Endodermal cell (in vitro differentiated cells): ENCODE data around the gene CACNA1D. TPM values are rescaled to one million over a fixed set of nuclear protein-coding genes. Genes with fewer than 3 reads are reported as not detected.

Source experiments
- DNase-seq: peaks from one replicate; pipeline ENCODE4 v3.0.0-alpha.2; 2017
- H3K27ac ChIP-seq: 2 replicates; pipeline ENCODE4 v1.5.1; 2013; ENCODE audit warnings: mild to moderate bottlenecking, low read depth, low read length, moderate library complexity
- H3K27me3 ChIP-seq: 2 replicates; pipeline ENCODE4 v1.6.1; 2013; ENCODE audit warnings: mild to moderate bottlenecking, low read length, moderate library complexity; ENCODE audit not compliant: insufficient read depth, control insufficient read depth, poor library complexity, severe bottlenecking
- H3K36me3 ChIP-seq: 2 replicates; pipeline ENCODE4 v1.7.0; 2013; ENCODE audit warnings: mild to moderate bottlenecking, low read length, moderate library complexity; ENCODE audit not compliant: control insufficient read depth, insufficient read depth
- H3K4me1 ChIP-seq: one replicate; pipeline ENCODE4 v1.7.0; 2013; ENCODE audit warnings: low read length; ENCODE audit not compliant: control insufficient read depth, insufficient read depth
- H3K4me3 ChIP-seq: 2 replicates; pipeline ENCODE4 v1.5.1; 2013; ENCODE audit warnings: mild to moderate bottlenecking, low read length, moderate library complexity
- H3K9ac ChIP-seq: 2 replicates; pipeline ENCODE4 v1.6.1; 2013; ENCODE audit warnings: mild to moderate bottlenecking, low read length, moderate library complexity; ENCODE audit not compliant: poor library complexity, severe bottlenecking; ENCODE audit errors: extremely low read depth
- H3K9me3 ChIP-seq: 2 replicates; pipeline ENCODE4 v1.6.1; 2013; ENCODE audit warnings: mild to moderate bottlenecking, low read length, moderate library complexity; ENCODE audit not compliant: control insufficient read depth
- H3K27ac Mint-ChIP-seq: 2 replicates; pipeline ENCODE4 v1.8.0; 2020; ENCODE audit warnings: mixed read lengths
- H3K27me3 Mint-ChIP-seq: 2 replicates; pipeline ENCODE4 v1.8.0; 2021; ENCODE audit warnings: mild to moderate bottlenecking, mixed read lengths; ENCODE audit not compliant: insufficient read depth
- H3K36me3 Mint-ChIP-seq: 2 replicates; pipeline ENCODE4 v1.8.0; 2020; ENCODE audit warnings: low read depth, mixed read lengths
- H3K4me1 Mint-ChIP-seq: 2 replicates; pipeline ENCODE4 v1.8.0; 2020; ENCODE audit warnings: mixed read lengths
- H3K4me3 Mint-ChIP-seq: 2 replicates; pipeline ENCODE4 v1.8.0; 2020; ENCODE audit warnings: mild to moderate bottlenecking, moderate library complexity, mixed read lengths
- H3K9me3 Mint-ChIP-seq: 2 replicates; pipeline ENCODE4 v1.8.0; 2020; ENCODE audit warnings: mild to moderate bottlenecking, mixed read lengths
- WGBS, 2 experiments: methylation state at CpG; one replicate each; pipeline versions ENCODE4 v1.1.5 to v1.1.7; 2013; ENCODE audit warnings: missing lambda C conversion rate in 2 of 2, mixed read lengths in 1 of 2; ENCODE audit not compliant: insufficient coverage in 1 of 2, insufficient read length in 1 of 2; 5-methylcytosine and 5-hydroxymethylcytosine counted together
- total RNA-seq, 2 donors: library from RNA; stranded (reverse); fragmentation: NEBNext Ultra II Directional in 1 of 2; extraction: Animal tissue kit (Norgen Biotek cat#: 25700) in 1 of 2; gene quantifications; 2 replicates in 1 of 2; 3 replicates in 1 of 2; pipeline ENCODE4 v1.2.1, GENCODE V29; 2021
- TF ChIP-seq, protein P1 (sequence below): fragments of 200-600 bp; sonication (generic); conservative IDR thresholded peaks from 2 replicates; pipeline ENCODE4 v1.5.0; 2021; ENCODE audit warnings: antibody characterized with exemption, mild to moderate bottlenecking

CACNA1D gene
- total RNA-seq, 2 donors from 2014 or later, result 2.2 to 3.8 TPM

DNA sequence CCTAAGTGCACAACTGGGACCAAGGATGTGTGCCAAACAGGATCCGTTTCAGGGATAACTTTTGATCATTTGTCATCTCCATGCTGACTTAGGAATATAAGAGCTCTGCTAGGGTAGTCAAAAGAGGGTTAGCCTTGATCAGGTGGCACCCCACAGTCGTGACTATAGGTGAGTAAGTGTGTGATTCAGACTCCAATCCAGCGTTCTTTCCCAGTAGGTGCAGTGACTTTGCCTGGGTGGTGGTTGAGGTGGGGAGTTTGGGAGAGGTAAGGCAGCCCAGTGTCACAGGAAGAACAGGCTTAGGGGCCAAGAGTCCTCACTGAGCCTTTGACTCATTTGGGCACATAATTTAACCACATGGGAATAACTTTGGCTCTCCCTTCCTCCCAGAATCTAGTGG lies 300.8 kb downstream of the CACNA1D start:
- no peak overlapping the region for H3K9ac ChIP-seq
- Mint-ChIP-seq H3K27me3 (no peaks in the 10 kb centered on the region), H3K4me1 (no peaks in the 10 kb centered on the region), H3K4me3 (no peak overlapping the region), H3K9me3 (no peaks in the 10 kb centered on the region), H3K36me3 (no peaks in the 10 kb centered on the region), H3K27ac (no peak overlapping the region)
- no peak overlapping the region for H3K4me3 ChIP-seq
- H3K27ac ChIP-seq, result no peak overlapping the region
- H3K4me1 ChIP-seq, result no peaks in the 10 kb centered on the region
- H3K36me3 ChIP-seq, result no peaks in the 10 kb centered on the region
- H3K27me3 ChIP-seq, result no peaks in the 10 kb centered on the region
- H3K9me3 ChIP-seq, result no peaks in the 10 kb centered on the region
- DNase-seq, result no peak
- 54 to 91% methylated on average over 1 to 3 of the region's 3 CpGs for WGBS, 2 experiments
- TF ChIP-seq, protein P1, sequence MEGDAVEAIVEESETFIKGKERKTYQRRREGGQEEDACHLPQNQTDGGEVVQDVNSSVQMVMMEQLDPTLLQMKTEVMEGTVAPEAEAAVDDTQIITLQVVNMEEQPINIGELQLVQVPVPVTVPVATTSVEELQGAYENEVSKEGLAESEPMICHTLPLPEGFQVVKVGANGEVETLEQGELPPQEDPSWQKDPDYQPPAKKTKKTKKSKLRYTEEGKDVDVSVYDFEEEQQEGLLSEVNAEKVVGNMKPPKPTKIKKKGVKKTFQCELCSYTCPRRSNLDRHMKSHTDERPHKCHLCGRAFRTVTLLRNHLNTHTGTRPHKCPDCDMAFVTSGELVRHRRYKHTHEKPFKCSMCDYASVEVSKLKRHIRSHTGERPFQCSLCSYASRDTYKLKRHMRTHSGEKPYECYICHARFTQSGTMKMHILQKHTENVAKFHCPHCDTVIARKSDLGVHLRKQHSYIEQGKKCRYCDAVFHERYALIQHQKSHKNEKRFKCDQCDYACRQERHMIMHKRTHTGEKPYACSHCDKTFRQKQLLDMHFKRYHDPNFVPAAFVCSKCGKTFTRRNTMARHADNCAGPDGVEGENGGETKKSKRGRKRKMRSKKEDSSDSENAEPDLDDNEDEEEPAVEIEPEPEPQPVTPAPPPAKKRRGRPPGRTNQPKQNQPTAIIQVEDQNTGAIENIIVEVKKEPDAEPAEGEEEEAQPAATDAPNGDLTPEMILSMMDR, result no peak

DNA sequence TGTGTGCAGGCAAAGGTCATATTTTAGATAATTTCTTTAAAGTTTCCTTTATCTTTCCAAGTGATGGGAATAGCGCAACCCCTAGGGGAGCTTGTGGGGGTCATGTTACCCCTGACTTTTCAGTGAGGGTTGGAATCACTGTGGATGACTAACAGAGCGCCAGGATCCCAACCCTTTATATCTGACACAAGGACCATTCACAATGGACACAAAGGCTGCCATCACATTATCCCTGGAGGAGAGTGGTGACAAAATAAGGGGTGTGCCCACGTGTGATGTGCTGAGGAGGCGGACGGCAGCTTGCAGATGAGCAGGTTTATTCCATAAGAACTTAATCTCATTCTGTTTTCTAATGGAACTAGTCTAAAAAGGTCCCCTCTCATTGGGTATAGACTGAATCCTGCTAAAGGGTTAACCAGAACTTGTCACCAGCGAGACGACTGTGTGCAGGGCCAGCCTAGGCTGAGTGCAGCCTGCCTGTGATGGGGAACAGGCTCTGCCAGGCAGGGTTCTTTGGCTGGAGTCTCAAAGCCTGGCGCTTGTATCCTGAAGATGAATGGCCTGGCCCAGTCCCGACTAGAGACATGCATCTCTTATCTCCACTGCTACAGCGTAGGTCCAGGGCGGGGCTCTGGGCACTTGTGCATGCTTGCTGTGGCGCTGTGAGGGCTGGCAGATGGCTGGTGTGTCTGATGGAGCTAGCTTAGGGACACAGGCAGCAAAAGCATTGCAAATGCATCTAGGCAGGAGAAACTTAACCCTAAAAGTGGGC lies 301.6 kb downstream of the CACNA1D start:
- no peaks in the 10 kb centered on the region for H3K4me1 ChIP-seq
- 88 to 91% methylated on average over 7 to 12 of the region's 12 CpGs for WGBS, 2 experiments
- no peak for DNase-seq

DNA sequence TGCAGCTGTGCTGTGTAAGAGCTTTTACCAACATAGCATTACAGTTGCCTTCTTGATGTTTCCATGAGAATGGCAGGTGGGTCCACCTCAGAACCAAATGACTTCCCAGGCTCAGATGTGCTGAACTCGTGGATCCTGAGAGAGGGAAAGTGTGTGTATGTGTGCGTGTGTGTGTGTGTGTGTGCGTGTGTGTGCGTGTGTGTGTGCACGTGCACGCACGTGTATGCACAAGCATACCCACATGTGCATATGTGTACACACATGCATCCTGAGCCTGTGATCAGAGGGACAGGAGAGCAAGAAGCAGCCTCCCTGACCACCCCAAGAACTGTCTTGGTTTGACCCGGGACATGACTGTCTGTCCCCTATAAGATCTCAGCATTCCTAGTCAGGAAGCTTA lies 303.7 kb downstream of the CACNA1D start:
- no peak for DNase-seq
- Mint-ChIP-seq H3K4me3 (no peak overlapping the region), H3K36me3 (no peaks in the 10 kb centered on the region), H3K4me1 (no peaks in the 10 kb centered on the region), H3K9me3 (no peaks in the 10 kb centered on the region), H3K27me3 (no peaks in the 10 kb centered on the region), H3K27ac (no peak overlapping the region)
- TF ChIP-seq, protein P1, result no peak
- 86 to 94% methylated on average over 2 to 8 of the region's 8 CpGs for WGBS, 2 experiments
- no peak overlapping the region for H3K4me3 ChIP-seq
- H3K27ac ChIP-seq, result no peak overlapping the region
- H3K4me1 ChIP-seq, result no peaks in the 10 kb centered on the region
- no peaks in the 10 kb centered on the region for H3K9me3 ChIP-seq
- no peak overlapping the region for H3K9ac ChIP-seq
- no peaks in the 10 kb centered on the region for H3K27me3 ChIP-seq
- H3K36me3 ChIP-seq, result no peaks in the 10 kb centered on the region

More for the DNA sequence above, 301.6 kb downstream of the CACNA1D start:
- Mint-ChIP-seq H3K27me3 (no peaks in the 10 kb centered on the region), H3K9me3 (no peaks in the 10 kb centered on the region), H3K36me3 (no peaks in the 10 kb centered on the region), H3K4me3 (no peak overlapping the region), H3K27ac (no peak overlapping the region), H3K4me1 (no peaks in the 10 kb centered on the region)
- Histone ChIP-seq H3K36me3 (no peaks in the 10 kb centered on the region), H3K27ac (no peak overlapping the region), H3K9ac (no peak overlapping the region), H3K4me3 (no peak overlapping the region), H3K9me3 (no peaks in the 10 kb centered on the region), H3K27me3 (no peaks in the 10 kb centered on the region)
- TF ChIP-seq, protein P1, result no peak
